NB4 (cell line): Measurements from ENCODE around the gene GOLGA1.

ENCODE experiments used
- POLR2A ChIP-seq: IDR thresholded peaks from 2 replicates; pipeline ENCODE4 v1.6.1; 2011; ENCODE audit warnings: mild to moderate bottlenecking; ENCODE audit not compliant: insufficient read length; ENCODE audit errors: extremely low read depth
- TF ChIP-seq, protein P1 (sequence below): IDR thresholded peaks from one replicate; pipeline ENCODE4 v1.5.1; 2012; ENCODE audit warnings: low read depth, low read length

DNA sequence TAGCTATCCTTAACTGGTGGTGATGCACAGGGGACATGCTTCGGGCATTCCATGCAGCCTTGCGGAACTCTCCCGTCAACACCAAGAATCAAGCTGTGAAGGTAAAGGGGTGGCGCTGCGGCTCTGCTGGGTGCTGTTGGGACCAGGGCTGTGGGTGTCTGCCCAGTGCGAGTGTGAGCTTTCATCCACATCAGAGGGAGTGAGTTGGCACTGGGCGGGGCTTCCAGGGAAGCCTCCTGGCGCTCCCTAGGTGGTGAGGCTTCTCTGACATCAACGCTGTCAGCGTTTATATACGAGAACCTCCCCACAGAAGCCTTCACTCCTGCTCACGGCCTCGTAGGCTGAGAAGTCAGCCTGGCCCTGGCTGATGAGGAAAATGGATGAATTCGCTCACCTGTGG lies 67.2 kb downstream of the GOLGA1 start:
- TF ChIP-seq, protein P1, sequence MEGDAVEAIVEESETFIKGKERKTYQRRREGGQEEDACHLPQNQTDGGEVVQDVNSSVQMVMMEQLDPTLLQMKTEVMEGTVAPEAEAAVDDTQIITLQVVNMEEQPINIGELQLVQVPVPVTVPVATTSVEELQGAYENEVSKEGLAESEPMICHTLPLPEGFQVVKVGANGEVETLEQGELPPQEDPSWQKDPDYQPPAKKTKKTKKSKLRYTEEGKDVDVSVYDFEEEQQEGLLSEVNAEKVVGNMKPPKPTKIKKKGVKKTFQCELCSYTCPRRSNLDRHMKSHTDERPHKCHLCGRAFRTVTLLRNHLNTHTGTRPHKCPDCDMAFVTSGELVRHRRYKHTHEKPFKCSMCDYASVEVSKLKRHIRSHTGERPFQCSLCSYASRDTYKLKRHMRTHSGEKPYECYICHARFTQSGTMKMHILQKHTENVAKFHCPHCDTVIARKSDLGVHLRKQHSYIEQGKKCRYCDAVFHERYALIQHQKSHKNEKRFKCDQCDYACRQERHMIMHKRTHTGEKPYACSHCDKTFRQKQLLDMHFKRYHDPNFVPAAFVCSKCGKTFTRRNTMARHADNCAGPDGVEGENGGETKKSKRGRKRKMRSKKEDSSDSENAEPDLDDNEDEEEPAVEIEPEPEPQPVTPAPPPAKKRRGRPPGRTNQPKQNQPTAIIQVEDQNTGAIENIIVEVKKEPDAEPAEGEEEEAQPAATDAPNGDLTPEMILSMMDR, result no peak
- TF ChIP-seq POLR2A, result no peak
